Osteocyte (in vitro differentiated cells): ENCODE data around the gene ABHD15. TPM values are rescaled to one million over a fixed set of nuclear protein-coding genes. Genes with fewer than 3 reads are reported as not detected.
A peak's percentile ranks its signal among the peaks of the same experiment; 100 is the strongest.

Source experiments
- DNase-seq: peaks from one replicate; pipeline ENCODE4 v3.0.0; 2021; ENCODE audit warnings: mixed read lengths; ENCODE audit not compliant: unreplicated experiment; ENCODE audit errors: extremely low spot score
- H3K27ac Mint-ChIP-seq: one replicate; pipeline ENCODE4 v1.8.0; 2021; ENCODE audit warnings: mild to moderate bottlenecking, mixed read lengths; ENCODE audit not compliant: unreplicated experiment
- H3K27me3 Mint-ChIP-seq: one replicate; pipeline ENCODE4 v1.8.0; 2021; ENCODE audit warnings: mixed read lengths; ENCODE audit not compliant: unreplicated experiment
- H3K36me3 Mint-ChIP-seq: one replicate; pipeline ENCODE4 v1.8.0; 2021; ENCODE audit warnings: mixed read lengths; ENCODE audit not compliant: unreplicated experiment
- H3K4me1 Mint-ChIP-seq: one replicate; pipeline ENCODE4 v1.8.0; 2021; ENCODE audit warnings: mixed read lengths; ENCODE audit not compliant: unreplicated experiment
- H3K4me3 Mint-ChIP-seq: one replicate; pipeline ENCODE4 v1.8.0; 2021; ENCODE audit warnings: mild to moderate bottlenecking, moderate library complexity, mixed read lengths; ENCODE audit not compliant: unreplicated experiment
- H3K9me3 Mint-ChIP-seq: one replicate; pipeline ENCODE4 v1.8.0; 2021; ENCODE audit warnings: mixed read lengths; ENCODE audit not compliant: unreplicated experiment
- long read RNA-seq: library from polyadenylated mRNA; unstranded; transcript quantifications from one replicate; pipeline ENCODE4 v2.0.0, GENCODE V29; 2021
- total RNA-seq: library from RNA; stranded (reverse); gene quantifications from 2 replicates; pipeline ENCODE4 v1.2.1, GENCODE V29; 2021
- TF ChIP-seq, protein P1 (sequence below): fragments of 200-600 bp; sonication (generic); IDR thresholded peaks from 2 replicates; pipeline ENCODE4 v1.5.0; 2021; ENCODE audit warnings: antibody characterized with exemption, mild to moderate bottlenecking, moderate library complexity

The ABHD15 gene, protein sequence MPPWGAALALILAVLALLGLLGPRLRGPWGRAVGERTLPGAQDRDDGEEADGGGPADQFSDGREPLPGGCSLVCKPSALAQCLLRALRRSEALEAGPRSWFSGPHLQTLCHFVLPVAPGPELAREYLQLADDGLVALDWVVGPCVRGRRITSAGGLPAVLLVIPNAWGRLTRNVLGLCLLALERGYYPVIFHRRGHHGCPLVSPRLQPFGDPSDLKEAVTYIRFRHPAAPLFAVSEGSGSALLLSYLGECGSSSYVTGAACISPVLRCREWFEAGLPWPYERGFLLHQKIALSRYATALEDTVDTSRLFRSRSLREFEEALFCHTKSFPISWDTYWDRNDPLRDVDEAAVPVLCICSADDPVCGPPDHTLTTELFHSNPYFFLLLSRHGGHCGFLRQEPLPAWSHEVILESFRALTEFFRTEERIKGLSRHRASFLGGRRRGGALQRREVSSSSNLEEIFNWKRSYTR
- 11.7 and 12.8 TPM in 2 replicates for total RNA-seq
- long read RNA-seq, partial matches to known transcripts = 12 of 13 reads
- long read RNA-seq, other reads (novel, unspliced or antisense) = 0 of 13 reads

DNA sequence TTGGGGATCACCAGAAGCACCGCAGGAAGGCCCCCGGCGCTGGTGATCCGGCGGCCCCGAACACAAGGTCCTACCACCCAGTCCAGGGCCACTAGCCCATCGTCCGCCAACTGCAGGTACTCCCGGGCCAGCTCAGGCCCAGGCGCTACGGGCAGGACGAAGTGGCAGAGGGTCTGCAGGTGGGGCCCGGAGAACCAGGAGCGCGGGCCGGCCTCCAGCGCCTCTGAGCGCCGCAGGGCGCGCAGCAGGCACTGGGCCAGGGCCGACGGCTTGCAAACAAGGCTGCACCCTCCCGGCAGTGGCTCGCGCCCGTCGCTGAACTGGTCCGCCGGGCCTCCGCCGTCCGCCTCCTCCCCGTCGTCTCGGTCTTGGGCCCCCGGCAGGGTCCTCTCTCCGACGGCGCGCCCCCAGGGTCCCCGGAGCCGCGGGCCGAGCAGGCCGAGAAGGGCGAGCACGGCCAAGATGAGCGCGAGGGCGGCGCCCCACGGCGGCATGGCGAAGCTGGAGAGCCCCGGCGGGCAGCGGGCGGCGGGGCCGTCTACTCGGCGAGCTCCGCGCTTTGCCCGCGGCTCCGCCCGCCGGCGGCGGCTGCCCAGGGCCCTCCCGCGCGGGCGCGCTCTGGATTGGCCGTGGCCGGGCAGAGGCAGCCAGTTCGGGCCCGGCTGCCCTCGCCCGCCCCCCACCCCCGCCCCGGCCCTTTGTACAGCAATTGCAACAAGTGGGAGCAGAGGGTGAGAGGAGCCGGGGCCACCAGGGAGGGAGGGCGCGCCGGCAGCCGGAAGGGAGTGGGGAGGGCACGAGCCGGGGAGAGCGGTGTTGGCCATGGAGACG is at the start of gene ABHD15:
Gene ABHD15 (minus strand): TSS at position 565 of the 831 bp plus-strand sequence. CDS start 71 bp downstream, at position 494.
- peak; percentile 88 for DNase-seq
- H3K4me3 Mint-ChIP-seq = peak within 1 kb of the TSS; percentile 90

DNA sequence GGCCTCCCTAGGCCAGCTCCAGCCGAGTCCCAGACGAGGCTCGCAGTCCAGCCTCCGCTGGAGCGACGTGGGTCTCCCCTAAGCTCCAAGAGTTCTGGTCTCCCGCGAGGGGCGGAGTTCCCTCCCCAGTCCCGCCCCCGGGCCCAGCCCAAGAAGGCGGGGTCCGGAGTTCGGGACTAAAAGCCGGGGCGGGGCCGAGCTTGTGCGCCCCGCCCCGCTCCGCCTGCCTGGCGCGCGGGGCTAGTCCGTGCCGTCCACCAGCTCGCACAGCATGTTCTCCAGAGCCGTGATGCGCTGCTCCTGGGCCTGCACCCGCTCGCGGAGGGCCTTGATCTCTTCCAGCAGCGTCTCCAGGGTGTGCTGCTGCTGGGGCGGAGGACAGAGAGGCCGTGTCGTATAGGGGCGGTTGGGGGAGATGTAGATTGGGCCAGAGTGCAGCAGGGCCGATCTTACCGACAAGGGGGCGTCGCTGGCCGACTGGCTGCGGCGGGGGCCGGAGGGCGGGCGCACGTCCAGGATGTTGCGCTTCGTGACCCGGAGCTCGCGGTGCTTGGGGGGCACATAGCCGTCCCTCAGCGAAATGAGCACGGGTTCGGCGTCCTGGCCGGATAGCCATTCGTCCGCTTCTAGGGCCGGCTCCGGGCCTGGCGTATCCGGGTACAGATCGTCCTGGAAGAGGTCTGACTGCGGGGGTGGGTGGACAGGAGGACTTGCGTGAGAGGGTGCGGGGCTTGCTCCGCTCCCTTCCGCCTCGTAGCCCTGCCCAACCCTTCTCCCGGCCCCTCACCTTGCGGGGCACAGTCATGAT is 48.9 kb upstream of the ABHD15 start:
- Mint-ChIP-seq H3K4me3 (peak overlapping the region; percentile 75), H3K9me3 (no peaks in the 10 kb centered on the region), H3K36me3 (peaks cover 2% of the 10 kb centered on the region), H3K4me1 (peaks cover 17% of the 10 kb centered on the region), H3K27me3 (no peaks in the 10 kb centered on the region), H3K27ac (no peak overlapping the region)
- no peak for DNase-seq
- TF ChIP-seq, protein P1, sequence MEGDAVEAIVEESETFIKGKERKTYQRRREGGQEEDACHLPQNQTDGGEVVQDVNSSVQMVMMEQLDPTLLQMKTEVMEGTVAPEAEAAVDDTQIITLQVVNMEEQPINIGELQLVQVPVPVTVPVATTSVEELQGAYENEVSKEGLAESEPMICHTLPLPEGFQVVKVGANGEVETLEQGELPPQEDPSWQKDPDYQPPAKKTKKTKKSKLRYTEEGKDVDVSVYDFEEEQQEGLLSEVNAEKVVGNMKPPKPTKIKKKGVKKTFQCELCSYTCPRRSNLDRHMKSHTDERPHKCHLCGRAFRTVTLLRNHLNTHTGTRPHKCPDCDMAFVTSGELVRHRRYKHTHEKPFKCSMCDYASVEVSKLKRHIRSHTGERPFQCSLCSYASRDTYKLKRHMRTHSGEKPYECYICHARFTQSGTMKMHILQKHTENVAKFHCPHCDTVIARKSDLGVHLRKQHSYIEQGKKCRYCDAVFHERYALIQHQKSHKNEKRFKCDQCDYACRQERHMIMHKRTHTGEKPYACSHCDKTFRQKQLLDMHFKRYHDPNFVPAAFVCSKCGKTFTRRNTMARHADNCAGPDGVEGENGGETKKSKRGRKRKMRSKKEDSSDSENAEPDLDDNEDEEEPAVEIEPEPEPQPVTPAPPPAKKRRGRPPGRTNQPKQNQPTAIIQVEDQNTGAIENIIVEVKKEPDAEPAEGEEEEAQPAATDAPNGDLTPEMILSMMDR = no peak

More for the DNA sequence above, at the start of gene ABHD15:
- H3K4me1 Mint-ChIP-seq = peaks cover 19% of the 10 kb centered on the region
- no peaks in the 10 kb centered on the region for H3K27me3 Mint-ChIP-seq
- H3K27ac Mint-ChIP-seq = peak within 1 kb of the TSS; percentile 94
- peaks cover 3% of the 10 kb centered on the region for H3K36me3 Mint-ChIP-seq
- no peaks in the 10 kb centered on the region for H3K9me3 Mint-ChIP-seq
- TF ChIP-seq, protein P1 = no peak

DNA sequence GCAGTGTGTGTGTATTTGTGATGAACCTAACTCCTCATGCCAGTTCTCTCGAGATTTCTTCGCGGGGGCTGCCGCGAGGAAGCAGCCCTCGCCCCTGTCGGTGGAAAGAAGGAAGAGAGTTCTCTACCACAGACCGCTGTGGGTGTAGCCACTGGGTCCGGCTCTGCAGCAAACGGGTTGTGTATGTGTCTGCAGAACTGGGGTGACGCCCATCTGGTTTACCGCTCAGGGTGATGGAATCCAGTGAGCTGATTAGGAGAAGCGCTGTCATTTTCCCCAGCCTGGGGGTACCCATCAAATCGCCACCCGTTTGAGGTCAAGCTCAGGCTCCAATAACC is 48.2 kb upstream of the ABHD15 start:
- Mint-ChIP-seq H3K27ac (no peak overlapping the region), H3K27me3 (no peaks in the 10 kb centered on the region), H3K9me3 (no peaks in the 10 kb centered on the region), H3K36me3 (peaks cover 2% of the 10 kb centered on the region), H3K4me3 (no peak overlapping the region), H3K4me1 (peaks cover 16% of the 10 kb centered on the region)
- TF ChIP-seq, protein P1 = no peak
- no peak for DNase-seq

DNA sequence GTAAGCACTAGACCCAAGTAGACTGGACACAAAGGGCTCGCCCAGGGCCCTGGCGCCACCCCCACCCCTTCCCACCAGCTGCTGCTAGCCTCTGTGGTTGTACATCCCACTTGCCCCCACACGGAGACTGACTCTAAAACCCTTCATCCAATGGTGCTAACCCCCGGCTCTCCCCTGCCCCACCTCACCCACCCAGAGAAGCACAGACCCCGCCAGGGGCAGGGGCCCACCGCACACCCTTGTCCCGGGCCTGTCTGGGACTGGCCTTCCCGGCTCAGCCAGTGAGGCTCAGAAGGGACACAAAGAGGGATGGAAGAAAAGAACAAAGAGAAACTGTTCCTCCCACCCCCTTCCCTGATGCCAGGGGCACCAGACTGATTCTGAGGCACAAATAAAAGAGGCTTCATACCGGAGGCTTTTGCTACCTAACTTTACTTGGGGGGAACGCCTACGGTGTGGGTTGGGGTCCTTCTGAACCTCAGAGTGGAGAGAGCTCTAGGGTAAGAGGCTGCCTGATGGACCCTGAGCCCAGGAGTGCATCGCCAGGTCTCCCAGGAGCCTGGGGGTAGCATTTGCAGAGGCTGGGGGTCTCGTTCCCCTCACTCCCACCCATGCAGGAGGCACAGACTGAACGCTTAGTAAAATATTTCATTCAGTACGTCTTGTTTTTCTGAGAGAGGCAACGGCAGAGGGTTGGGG is 47.7 kb upstream of the ABHD15 start:
- peaks cover 15% of the 10 kb centered on the region for H3K4me1 Mint-ChIP-seq
- no peaks in the 10 kb centered on the region for H3K27me3 Mint-ChIP-seq
- H3K36me3 Mint-ChIP-seq = peaks cover 2% of the 10 kb centered on the region
- H3K4me3 Mint-ChIP-seq = no peak overlapping the region
- DNase-seq = no peak
- no peaks in the 10 kb centered on the region for H3K9me3 Mint-ChIP-seq
- TF ChIP-seq, protein P1 = no peak
- no peak overlapping the region for H3K27ac Mint-ChIP-seq
